ENCODE measurements around the gene HDAC4.
"Not testable (repeated sequence)": the region's sequence is repeated elsewhere in the genome, so short reads cannot be mapped to it uniquely, and the experiment has no call there.

Gene HDAC4

GRCh38 chr2:239041062-239041461 lies 359.8 kb downstream of the HDAC4 start:
- no peak for ATAC-seq (replicated peaks)
- Mint-ChIP-seq H3K9me3 (no peaks in the 10 kb centered on the region), H3K36me3 (ENCODE audit: insufficient read depth) (peaks cover 7% of the 10 kb centered on the region), H3K27me3 (peaks cover 13 to 17% of the 10 kb centered on the region in 2 donors), H3K27ac (no peak overlapping the region), H3K4me1 (ENCODE audit: low read depth in 2 of 2) (no peaks in the 10 kb centered on the region), H3K4me3 (no peak overlapping the region)
- no peak for DNase-seq

- Mint-ChIP-seq H3K36me3 (ENCODE audit: insufficient read depth) (peaks cover 7% of the 10 kb centered on the region), H3K4me1 (ENCODE audit: low read depth in 2 of 2) (no peaks in the 10 kb centered on the region), H3K27ac (no peak overlapping the region), H3K4me3 (no peak overlapping the region), H3K9me3 (no peaks in the 10 kb centered on the region), H3K27me3 (peaks cover 13 to 18% of the 10 kb centered on the region in 2 donors)
- DNase-seq (no peak), ATAC-seq (replicated peaks) (no peak)
Observed at GRCh38 chr2:239040152-239040761, 360.6 kb downstream of the HDAC4 start.

DNA sequence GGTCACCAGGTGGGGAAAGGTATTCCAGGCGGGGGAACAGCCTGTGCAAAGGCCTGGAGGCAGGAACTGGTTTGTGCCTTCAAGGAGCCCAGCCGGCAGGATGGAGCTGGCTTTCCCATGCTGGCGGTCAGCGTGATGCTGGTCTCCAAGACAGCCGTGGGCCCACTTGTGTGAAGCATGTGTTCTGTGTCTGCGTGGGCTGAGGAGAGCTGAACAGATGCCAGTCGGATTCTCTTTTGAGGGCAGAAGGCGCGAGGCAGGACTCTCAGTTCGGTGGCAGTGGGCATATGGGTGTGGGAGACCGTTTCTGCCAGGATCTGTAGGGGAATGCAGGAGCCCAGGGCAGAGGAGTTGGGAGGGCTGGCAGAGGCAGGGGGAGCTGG lies 361.4 kb downstream of the HDAC4 start:
- no peaks in the 10 kb centered on the region for H3K4me1 Mint-ChIP-seq (ENCODE audit: low read depth in 2 of 2)
- peaks cover 17 to 25% of the 10 kb centered on the region in 2 donors for H3K27me3 Mint-ChIP-seq
- no peak overlapping the region for H3K27ac Mint-ChIP-seq
- H3K36me3 Mint-ChIP-seq (ENCODE audit: insufficient read depth) = peaks cover 7% of the 10 kb centered on the region
- ATAC-seq (replicated peaks) (no peak), DNase-seq (no peak)
- no peaks in the 10 kb centered on the region for H3K9me3 Mint-ChIP-seq
- H3K4me3 Mint-ChIP-seq = no peak overlapping the region

- Mint-ChIP-seq H3K27ac (no peak overlapping the region), H3K4me3 (no peak overlapping the region)
- DNase-seq = no peak
Observed at GRCh38 chr2:239038773-239039478, 361.9 kb downstream of the HDAC4 start.

DNA sequence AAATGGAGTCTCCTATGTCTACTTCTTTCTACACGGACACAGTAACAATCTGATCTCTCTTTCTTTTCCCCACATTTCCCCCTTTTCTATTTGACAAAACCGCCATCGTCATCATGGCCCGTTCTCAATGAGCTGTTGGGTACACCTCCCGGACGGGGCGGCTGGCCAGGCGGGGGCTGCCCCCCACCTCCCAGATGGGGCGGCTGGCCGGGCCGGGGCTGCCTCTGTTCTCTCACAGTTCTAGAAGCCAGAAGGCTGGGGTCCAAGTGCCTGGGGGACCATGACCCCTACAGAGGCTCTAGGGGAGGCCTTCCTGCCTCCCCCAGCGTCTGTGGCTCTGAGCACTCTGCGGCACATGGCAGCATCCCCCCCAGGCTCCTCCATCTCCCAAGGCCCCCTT lies 362.5 kb downstream of the HDAC4 start:
- not testable (repeated sequence) for H3K27ac Mint-ChIP-seq; H3K36me3 Mint-ChIP-seq (ENCODE audit: insufficient read depth); DNase-seq; H3K9me3 Mint-ChIP-seq; H3K4me3 Mint-ChIP-seq; H3K4me1 Mint-ChIP-seq (ENCODE audit: low read depth in 2 of 2); ATAC-seq (replicated peaks)
- peaks cover 20 to 36% of the 10 kb centered on the region in 2 donors for H3K27me3 Mint-ChIP-seq

More at GRCh38 chr2:239038773-239039478, 361.9 kb downstream of the HDAC4 start:
- Mint-ChIP-seq H3K36me3 (ENCODE audit: insufficient read depth) (peaks cover 7% of the 10 kb centered on the region), H3K9me3 (no peaks in the 10 kb centered on the region), H3K27me3 (peaks cover 20 to 31% of the 10 kb centered on the region in 2 donors), H3K4me1 (ENCODE audit: low read depth in 2 of 2) (no peaks in the 10 kb centered on the region)
- no peak for ATAC-seq (replicated peaks)

- no peak overlapping the region for H3K4me3 Mint-ChIP-seq
- H3K4me1 Mint-ChIP-seq (ENCODE audit: low read depth in 2 of 2) = no peaks in the 10 kb centered on the region
Observed at GRCh38 chr2:239037559-239037910, 363.3 kb downstream of the HDAC4 start.

DNA sequence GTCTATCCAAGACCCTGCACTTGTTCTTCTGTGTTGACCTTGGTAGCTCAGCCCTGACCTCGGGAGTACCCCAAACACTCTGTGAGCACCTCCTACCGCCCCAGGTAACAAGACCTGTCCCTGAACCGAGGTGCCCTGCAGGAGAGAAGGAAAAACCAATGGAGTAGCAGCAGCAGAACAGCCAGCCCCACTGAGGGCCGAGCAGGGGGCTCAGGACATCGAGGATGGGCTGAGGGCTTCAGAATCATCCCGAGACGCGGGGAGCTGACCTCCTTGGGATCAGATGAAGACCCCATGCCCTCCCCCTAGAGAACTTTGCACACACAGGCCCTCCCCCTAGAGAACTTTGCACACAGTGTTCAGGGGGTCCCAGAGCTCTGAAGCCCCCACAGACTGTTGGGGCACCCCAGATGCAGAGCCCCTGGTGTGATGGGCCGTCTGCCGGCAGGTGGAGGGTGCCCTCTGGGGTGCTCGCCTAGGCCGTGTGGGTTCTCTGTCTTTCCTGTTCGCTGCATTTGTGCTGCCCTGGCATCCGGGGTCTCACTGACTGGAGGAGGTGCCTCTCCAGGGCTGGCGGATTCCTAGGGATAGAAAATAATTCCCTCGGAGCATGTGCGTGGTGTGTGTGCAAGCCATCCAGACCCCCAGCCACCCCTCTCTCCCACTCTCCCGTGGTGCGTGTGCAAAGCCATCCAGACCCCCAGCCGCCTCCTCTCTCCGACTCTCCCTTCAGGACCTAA lies 363.8 kb downstream of the HDAC4 start:
- H3K4me3 Mint-ChIP-seq = no peak overlapping the region
- no peaks in the 10 kb centered on the region for H3K9me3 Mint-ChIP-seq
- peak overlapping the region in 1 of 2 donors; percentile 71 for H3K27ac Mint-ChIP-seq
- no peaks in the 10 kb centered on the region for H3K4me1 Mint-ChIP-seq (ENCODE audit: low read depth in 2 of 2)
- DNase-seq (no peak), ATAC-seq (replicated peaks) (no peak)
- peaks cover 20 to 38% of the 10 kb centered on the region in 2 donors for H3K27me3 Mint-ChIP-seq
- peaks cover 5% of the 10 kb centered on the region for H3K36me3 Mint-ChIP-seq (ENCODE audit: insufficient read depth)

More at GRCh38 chr2:239037559-239037910, 363.3 kb downstream of the HDAC4 start:
- Mint-ChIP-seq H3K36me3 (ENCODE audit: insufficient read depth) (peaks cover 5% of the 10 kb centered on the region), H3K9me3 (no peaks in the 10 kb centered on the region), H3K27ac (peak overlapping the region in 1 of 2 donors; percentile 71), H3K27me3 (peaks cover 20 to 36% of the 10 kb centered on the region in 2 donors)
- DNase-seq (no peak), ATAC-seq (replicated peaks) (no peak)

- Mint-ChIP-seq H3K27me3 (peaks cover 26 to 46% of the 10 kb centered on the region in 2 donors), H3K36me3 (ENCODE audit: insufficient read depth) (peaks cover 5% of the 10 kb centered on the region), H3K9me3 (no peaks in the 10 kb centered on the region), H3K4me1 (ENCODE audit: low read depth in 2 of 2) (no peaks in the 10 kb centered on the region), H3K4me3 (no peak overlapping the region), H3K27ac (no peak overlapping the region)
- DNase-seq (no peak), ATAC-seq (replicated peaks) (no peak)
Observed at GRCh38 chr2:239035997-239036731, 364.7 kb downstream of the HDAC4 start.

GRCh38 chr2:239035361-239035814 lies 365.4 kb downstream of the HDAC4 start:
- no peak overlapping the region for H3K4me3 Mint-ChIP-seq
- peaks cover 26 to 52% of the 10 kb centered on the region in 2 donors for H3K27me3 Mint-ChIP-seq
- H3K9me3 Mint-ChIP-seq = no peaks in the 10 kb centered on the region
- H3K36me3 Mint-ChIP-seq (ENCODE audit: insufficient read depth) = peaks cover 5% of the 10 kb centered on the region
- H3K4me1 Mint-ChIP-seq (ENCODE audit: low read depth in 2 of 2) = no peaks in the 10 kb centered on the region
- peak; percentile 84 for ATAC-seq (replicated peaks)
- H3K27ac Mint-ChIP-seq = no peak overlapping the region
- peak; percentile 64 to 72 (median 72) for DNase-seq

GRCh38 chr2:239034561-239035341 lies 366.1 kb downstream of the HDAC4 start:
- H3K4me3 Mint-ChIP-seq = no peak overlapping the region
- H3K27ac Mint-ChIP-seq = no peak overlapping the region
- no peak for ATAC-seq (replicated peaks)

DNA sequence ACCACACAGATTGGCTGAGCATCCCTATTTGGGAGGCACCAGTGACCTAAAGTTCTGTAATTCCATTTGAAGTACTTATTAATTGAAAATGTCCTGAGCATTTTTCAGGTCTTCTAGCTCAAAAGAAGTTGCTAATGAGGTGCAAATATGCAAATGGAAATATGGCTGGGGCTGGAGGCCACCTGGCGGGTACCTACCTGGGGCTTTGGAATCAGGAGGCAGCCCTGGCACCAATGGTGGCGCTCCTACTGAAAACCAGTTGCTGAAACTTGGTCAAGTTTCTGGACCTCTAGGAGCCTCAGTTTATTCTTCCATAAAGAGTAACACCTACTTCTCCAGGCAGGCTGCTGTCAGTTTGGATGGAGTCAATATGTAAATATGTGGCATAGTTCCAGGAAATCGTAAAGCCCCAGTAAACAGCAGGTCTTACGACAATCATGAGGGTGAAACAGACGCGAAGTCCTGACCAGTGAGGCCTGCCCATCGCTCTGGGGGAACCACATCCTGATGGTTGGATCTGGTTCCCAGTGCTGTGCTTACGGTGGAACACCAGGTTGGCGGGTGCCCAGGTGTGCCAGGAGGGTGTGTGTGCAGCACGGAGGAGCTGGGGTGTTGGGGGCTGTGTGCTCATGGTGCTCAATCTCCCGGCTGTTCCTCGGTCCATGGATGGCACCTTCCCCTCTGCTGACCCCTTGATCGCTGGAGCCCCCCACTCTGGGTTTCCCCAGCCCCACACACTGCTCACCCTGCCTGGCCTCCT lies 366.8 kb downstream of the HDAC4 start:
- Mint-ChIP-seq H3K4me1 (ENCODE audit: low read depth in 2 of 2) (no peaks in the 10 kb centered on the region), H3K27ac (no peak overlapping the region), H3K4me3 (no peak overlapping the region), H3K36me3 (ENCODE audit: insufficient read depth) (peaks cover 2% of the 10 kb centered on the region), H3K27me3 (peaks cover 20 to 60% of the 10 kb centered on the region in 2 donors), H3K9me3 (no peaks in the 10 kb centered on the region)
- DNase-seq = no peak
- no peak for ATAC-seq (replicated peaks)

More at GRCh38 chr2:239034561-239035341, 366.1 kb downstream of the HDAC4 start:
- H3K36me3 Mint-ChIP-seq (ENCODE audit: insufficient read depth) = peaks cover 2% of the 10 kb centered on the region
- H3K4me1 Mint-ChIP-seq (ENCODE audit: low read depth in 2 of 2) = no peaks in the 10 kb centered on the region
- peaks cover 26 to 58% of the 10 kb centered on the region in 2 donors for H3K27me3 Mint-ChIP-seq
- DNase-seq = no peak
- no peaks in the 10 kb centered on the region for H3K9me3 Mint-ChIP-seq

- H3K4me3 Mint-ChIP-seq = no peak overlapping the region
- no peaks in the 10 kb centered on the region for H3K36me3 Mint-ChIP-seq (ENCODE audit: insufficient read depth)
- DNase-seq (no peak), ATAC-seq (replicated peaks) (no peak)
- no peak overlapping the region for H3K27ac Mint-ChIP-seq
- H3K4me1 Mint-ChIP-seq (ENCODE audit: low read depth in 2 of 2) = no peaks in the 10 kb centered on the region
- no peaks in the 10 kb centered on the region for H3K9me3 Mint-ChIP-seq
- peaks cover 25 to 86% of the 10 kb centered on the region in 2 donors for H3K27me3 Mint-ChIP-seq
Observed at GRCh38 chr2:239029958-239030357, 370.9 kb downstream of the HDAC4 start.
